ENCODE data around the gene CYP27C1.

DNA sequence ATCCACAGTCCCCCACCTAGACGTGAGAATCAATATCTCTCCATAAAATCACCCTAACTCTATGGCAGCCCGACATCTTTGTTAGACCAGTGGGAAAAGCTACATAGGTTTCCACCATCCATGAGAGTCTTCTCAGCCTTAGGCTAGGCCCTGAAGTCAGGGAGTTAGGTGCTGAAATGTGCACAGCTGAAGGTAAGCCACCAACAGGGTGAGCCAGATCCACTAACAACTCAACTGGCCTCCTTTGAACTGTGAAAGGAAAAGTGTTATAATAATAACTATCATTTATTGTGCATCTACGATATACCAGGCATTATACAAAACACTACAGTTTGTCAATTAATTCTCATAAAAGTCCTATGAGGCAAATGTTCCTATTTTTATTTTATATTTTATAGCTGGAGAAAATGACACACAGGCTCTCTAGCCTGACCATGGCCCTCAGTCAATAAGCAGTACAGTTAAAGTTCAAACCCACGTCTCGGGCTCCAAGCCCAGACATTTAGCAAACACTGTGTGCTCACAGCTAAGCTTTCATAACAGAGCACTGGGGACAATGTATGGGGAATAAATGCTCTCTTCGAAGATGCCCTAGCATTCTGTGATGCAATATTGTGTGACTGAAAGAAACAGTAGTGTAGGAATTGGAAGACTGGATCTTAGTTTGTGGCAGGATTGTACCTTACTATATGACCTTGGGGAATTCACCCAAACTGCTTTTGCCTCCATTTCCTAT, 11.2 kb upstream of the CYP27C1 start:
- no peak for TF ChIP-seq CTCF (IDR thresholded peaks at IDR 0.05 in 4 of 5, conservative IDR thresholded peaks at IDR 0.05 in 1 of 5)
- no peak for TF ChIP-seq POLR2A (IDR thresholded peaks at IDR 0.05)
